HCT116 (cell line): ENCODE results near the gene CAPS. TPM values are rescaled to one million over a fixed set of nuclear protein-coding genes. Genes with fewer than 3 reads are reported as not detected.

Source experiments
- ATAC-seq: fragments of 200-7000 bp; cut with Tn5 transposase; 2 replicates; pipeline ENCODE4 v1.9.1; 2020; ENCODE audit warnings: mild to moderate bottlenecking, moderate library complexity
- BruUV-seq: library from RNA; stranded (reverse); fragments of 400-500 nt; replicated peaks from 2 replicates; lab custom pipeline; 2021; lab: Mats Ljungman, UMichigan
- CTCF ChIA-PET: fragments of 300-600 bp; sonication (Branson Sonifier 250); formaldehyde crosslinking; loops from one replicate; lab custom pipeline; 2021; ENCODE audit warnings: antibody characterized with exemption; lab: Charles Lee
- POLR2A ChIA-PET: fragments of 300-600, 350-600 bp; sonication (Branson Sonifier 250); formaldehyde crosslinking; loops from one replicate; lab custom pipeline; 2021; ENCODE audit warnings: antibody characterized with exemption; lab: Charles Lee
- RAD21 ChIA-PET, 2 experiments: fragments of 300-600 bp; sonication (Branson Sonifier 250); formaldehyde crosslinking; loops; one replicate each; lab custom pipeline; 2023; ENCODE audit warnings: low total read pairs in 2 of 2; ENCODE audit not compliant: uncharacterized antibody in 2 of 2, unreplicated experiment in 2 of 2, low non-redundant PET in 1 of 2; lab: Charles Lee
- DNase-seq: peaks from one replicate; pipeline ENCODE4 v3.0.0-alpha.2; 2010; ENCODE audit warnings: low read depth, low spot score
- H2AFZ ChIP-seq: fragments of 200-600 bp; shearing (Covaris generic), sonication (generic); 2 replicates; pipeline ENCODE4 v1.6.1; 2017; ENCODE audit warnings: low read depth, mixed run types, mixed read lengths, antibody characterized with exemption, low read length; ENCODE audit not compliant: poor library complexity, severe bottlenecking
- H3K27ac ChIP-seq: 2 replicates; pipeline ENCODE4 v1.5.1; 2012; ENCODE audit warnings: low read depth, low read length
- H3K27me3 ChIP-seq: fragments of 200-600 bp; sonication (generic); 2 replicates; pipeline ENCODE4 v1.6.1; 2016; ENCODE audit warnings: mixed run types, low read length, mixed read lengths; ENCODE audit not compliant: insufficient read depth
- H3K36me3 ChIP-seq, 2 experiments: fragments of 200-500 bp in 1 of 2; fragments of 200-600 bp in 1 of 2; sonication (Bioruptor generic) in 1 of 2; sonication (generic) in 1 of 2; 2 replicates each; pipeline versions ENCODE4 v1.5.1 to v1.6.1; 2014 to 2016; ENCODE audit warnings: low read length in 2 of 2, inconsistent platforms in 1 of 2, mixed read lengths in 1 of 2, mixed run types in 1 of 2; ENCODE audit not compliant: insufficient read depth in 2 of 2, control insufficient read depth in 1 of 2
- H3K4me1 ChIP-seq, 2 experiments: fragments of 200-600 bp in 1 of 2; sonication (generic) in 1 of 2; 2 replicates each; pipeline versions ENCODE4 v1.5.1 to v1.6.1; 2012 to 2017; ENCODE audit warnings: low read length in 2 of 2, inconsistent platforms in 1 of 2, mild to moderate bottlenecking in 1 of 2, mixed read lengths in 1 of 2, mixed run types in 1 of 2, moderate library complexity in 1 of 2; ENCODE audit not compliant: insufficient read depth in 2 of 2, control insufficient read depth in 1 of 2
- H3K4me2 ChIP-seq: fragments of 200-600 bp; sonication (generic); 2 replicates; pipeline ENCODE4 v1.6.1; 2017; ENCODE audit warnings: mixed run types, low read length, mixed read lengths
- H3K4me3 ChIP-seq, 2 experiments: fragments of 200-600 bp in 1 of 2; sonication (generic) in 1 of 2; replicated peaks in 1 of 2; 2 replicates each; pipeline ENCODE4 v1.5.1; 2011 to 2016; ENCODE audit warnings: low read length in 2 of 2, control low read depth in 1 of 2, low read depth in 1 of 2, mild to moderate bottlenecking in 1 of 2, mixed read lengths in 1 of 2, mixed run types in 1 of 2
- H3K79me2 ChIP-seq: fragments of 200-600 bp; sonication (generic); 2 replicates; pipeline ENCODE4 v1.6.1; 2017; ENCODE audit warnings: mild to moderate bottlenecking, mixed run types, low read length, moderate library complexity, mixed read lengths; ENCODE audit not compliant: insufficient read depth
- H3K9ac ChIP-seq: fragments of 200-600 bp; sonication (generic); 2 replicates; pipeline ENCODE4 v1.6.1; 2016; ENCODE audit warnings: low read length, mixed read lengths
- H3K9me2 ChIP-seq: fragments of 200-600 bp; sonication (generic), shearing (Covaris generic); 2 replicates; pipeline ENCODE4 v1.6.1; 2017; ENCODE audit warnings: mixed run types, mild to moderate bottlenecking, moderate library complexity; ENCODE audit not compliant: insufficient read depth
- H3K9me3 ChIP-seq, 2 experiments: fragments of 200-500 bp in 1 of 2; fragments of 200-600 bp in 1 of 2; sonication (Bioruptor generic) in 1 of 2; sonication (generic) in 1 of 2; 2 replicates each; pipeline ENCODE4 v1.6.1; 2014 to 2017; ENCODE audit warnings: low read length in 2 of 2, mixed read lengths in 2 of 2, inconsistent platforms in 1 of 2, low read depth in 1 of 2, mild to moderate bottlenecking in 1 of 2, mixed run types in 1 of 2, moderate library complexity in 1 of 2; ENCODE audit not compliant: control insufficient read depth in 1 of 2, insufficient read depth in 1 of 2
- H4K20me1 ChIP-seq: fragments of 200-600 bp; sonication (generic), shearing (Covaris generic); 2 replicates; pipeline ENCODE4 v1.6.1; 2017; ENCODE audit warnings: mixed run types, mild to moderate bottlenecking, moderate library complexity; ENCODE audit not compliant: insufficient read depth
- CBX3 ChIP-seq: IDR thresholded peaks from 2 replicates; pipeline ENCODE4 v1.6.1; 2012; ENCODE audit warnings: low read depth
- CEBPB ChIP-seq: IDR thresholded peaks from 2 replicates; pipeline ENCODE4 v1.6.1; 2012; ENCODE audit warnings: low read depth
- EGR1 ChIP-seq: IDR thresholded peaks from 2 replicates; pipeline ENCODE4 v1.6.1; 2012; ENCODE audit warnings: low read depth
- ELF1 ChIP-seq: IDR thresholded peaks from 2 replicates; pipeline ENCODE4 v1.6.1; 2012; ENCODE audit warnings: low read depth, borderline replicate concordance
- EZH2 ChIP-seq: fragments of 200-600 bp; sonication (generic); IDR thresholded peaks from 2 replicates; pipeline ENCODE4 v1.6.1; 2017; ENCODE audit warnings: antibody characterized with exemption, mixed run types
- EZH2phosphoT487 ChIP-seq: fragments of 200-600 bp; IDR thresholded peaks from 2 replicates; pipeline ENCODE4 v1.6.1; 2018; ENCODE audit warnings: antibody characterized with exemption, borderline replicate concordance
- FOSL1 ChIP-seq: IDR thresholded peaks from 2 replicates; pipeline ENCODE4 v1.6.1; 2012; ENCODE audit warnings: low read depth
- JUND ChIP-seq: IDR thresholded peaks from 2 replicates; pipeline ENCODE4 v1.6.1; 2012
- POLR2A ChIP-seq: IDR thresholded peaks from 2 replicates; pipeline ENCODE4 v1.7.0; 2011; ENCODE audit warnings: borderline replicate concordance; ENCODE audit not compliant: insufficient read depth, insufficient read length; ENCODE audit errors: extremely low read depth
- POLR2AphosphoS5 ChIP-seq: IDR thresholded peaks from 2 replicates; pipeline ENCODE4 v1.6.1; 2011; ENCODE audit warnings: mild to moderate bottlenecking, low read depth, low read length, moderate library complexity
- RAD21 ChIP-seq: IDR thresholded peaks from 2 replicates; pipeline ENCODE4 v1.6.1; 2012; ENCODE audit warnings: low read depth, mild to moderate bottlenecking
- SIN3A ChIP-seq: IDR thresholded peaks from 2 replicates; pipeline ENCODE4 v1.6.1; 2012; ENCODE audit warnings: low read depth
- SP1 ChIP-seq: IDR thresholded peaks from 2 replicates; pipeline ENCODE4 v1.6.1; 2012; ENCODE audit warnings: low read depth
- TCF7L2 ChIP-seq: IDR thresholded peaks from 2 replicates; pipeline ENCODE4 v1.7.0; 2011; ENCODE audit warnings: borderline replicate concordance, inconsistent platforms; ENCODE audit not compliant: insufficient read depth, insufficient read length; ENCODE audit errors: extremely low read depth
- YY1 ChIP-seq: IDR thresholded peaks from 2 replicates; pipeline ENCODE4 v1.6.1; 2011; ENCODE audit warnings: low read length, low read depth, moderate library complexity, mild to moderate bottlenecking; ENCODE audit not compliant: insufficient replicate concordance; ENCODE audit errors: extremely low read depth
- ZFX ChIP-seq: fragments of 450-650 bp; IDR thresholded peaks from 2 replicates; pipeline ENCODE4 v1.6.1; 2017
- ZNF274 ChIP-seq: fragments of 200-500 bp; sonication (Bioruptor generic); IDR thresholded peaks from 2 replicates; pipeline ENCODE4 v1.6.1; 2014; ENCODE audit warnings: mild to moderate bottlenecking, low read depth, low read length, inconsistent platforms
- intact Hi-C: fragments of 100-400 bp; cut with micrococcal nuclease; formaldehyde crosslinking; loops from 2 replicates; pipeline ENCODE4 v1.10.0; 2022
- total RNA-seq: library from RNA; stranded (reverse); gene quantifications from one replicate; pipeline ENCODE4 v1.2.1, GENCODE V29; 2021; ENCODE audit not compliant: unreplicated experiment
- TF ChIP-seq, protein P1 (sequence below): IDR thresholded peaks from 2 replicates; pipeline ENCODE4 v1.6.1; 2011; ENCODE audit warnings: mild to moderate bottlenecking, low read length, moderate library complexity; ENCODE audit not compliant: insufficient replicate concordance; ENCODE audit errors: extremely low read depth
- TF ChIP-seq, protein P2 (sequence below): IDR thresholded peaks from 2 replicates; pipeline ENCODE4 v1.6.1; 2012; ENCODE audit warnings: low read depth
- TF ChIP-seq, protein P3 (sequence below): IDR thresholded peaks from 2 replicates; pipeline ENCODE4 v1.6.1; 2012

Gene CAPS
- total RNA-seq, 1 experiment from 2014 or later, result 2.5 TPM

DNA sequence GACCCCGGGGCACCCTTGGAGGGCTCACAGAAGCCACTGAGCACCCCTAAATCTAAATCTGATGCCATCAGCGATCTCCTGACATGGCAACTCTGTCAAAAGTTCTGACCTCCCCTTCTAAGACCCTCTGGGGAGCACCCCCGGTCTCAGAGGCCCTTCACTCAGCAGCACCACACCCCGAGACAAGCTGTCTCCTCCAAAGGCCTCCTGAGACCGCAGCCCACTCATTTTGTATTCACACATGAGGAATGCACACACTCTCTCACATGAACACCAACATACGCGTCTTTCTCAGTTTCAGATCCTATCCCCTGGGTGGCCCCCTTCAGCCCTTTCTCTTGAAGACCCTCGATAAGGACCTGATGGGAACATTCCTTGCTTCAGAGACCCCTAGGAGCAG is 13.1 kb upstream of the CAPS start:
- RAD21 ChIA-PET, result no interaction called here
- Histone ChIP-seq H3K27me3 (no peaks in the 10 kb centered on the region), H3K4me1 (peaks cover 9 to 24% of the 10 kb centered on the region in 2 experiments; a peak in 3 of 4 replicates), H3K9ac (no peak overlapping the region), H3K4me2 (no peak overlapping the region), H3K9me3 (no peaks in the 10 kb centered on the region), H3K4me3 (no peak overlapping the region), H3K27ac (no peak overlapping the region), H3K9me2 (no peaks in the 10 kb centered on the region), H3K36me3 (peaks cover 5 to 7% of the 10 kb centered on the region in 2 experiments; a peak in 3 of 4 replicates), H4K20me1 (no peaks in the 10 kb centered on the region), H2AFZ (no peak overlapping the region), H3K79me2 (peaks cover 61% of the 10 kb centered on the region)
- POLR2A ChIA-PET, result no interaction called here
- TSS peak; percentile 23 for BruUV-seq
- DNase-seq (no peak), ATAC-seq (no peak)
- intact Hi-C loops, result no loop called here
- TF ChIP-seq EGR1 (no peak), ELF1 (no peak), YY1 (no peak), CEBPB (no peak), POLR2AphosphoS5 (no peak), SP1 (no peak), EZH2 (no peak), RAD21 (no peak), ZFX (no peak), CBX3 (no peak), TCF7L2 (no peak), ZNF274 (no peak), EZH2phosphoT487 (no peak), JUND (no peak), FOSL1 (no peak), POLR2A (no peak), SIN3A (no peak)
- TF ChIP-seq, protein P1, sequence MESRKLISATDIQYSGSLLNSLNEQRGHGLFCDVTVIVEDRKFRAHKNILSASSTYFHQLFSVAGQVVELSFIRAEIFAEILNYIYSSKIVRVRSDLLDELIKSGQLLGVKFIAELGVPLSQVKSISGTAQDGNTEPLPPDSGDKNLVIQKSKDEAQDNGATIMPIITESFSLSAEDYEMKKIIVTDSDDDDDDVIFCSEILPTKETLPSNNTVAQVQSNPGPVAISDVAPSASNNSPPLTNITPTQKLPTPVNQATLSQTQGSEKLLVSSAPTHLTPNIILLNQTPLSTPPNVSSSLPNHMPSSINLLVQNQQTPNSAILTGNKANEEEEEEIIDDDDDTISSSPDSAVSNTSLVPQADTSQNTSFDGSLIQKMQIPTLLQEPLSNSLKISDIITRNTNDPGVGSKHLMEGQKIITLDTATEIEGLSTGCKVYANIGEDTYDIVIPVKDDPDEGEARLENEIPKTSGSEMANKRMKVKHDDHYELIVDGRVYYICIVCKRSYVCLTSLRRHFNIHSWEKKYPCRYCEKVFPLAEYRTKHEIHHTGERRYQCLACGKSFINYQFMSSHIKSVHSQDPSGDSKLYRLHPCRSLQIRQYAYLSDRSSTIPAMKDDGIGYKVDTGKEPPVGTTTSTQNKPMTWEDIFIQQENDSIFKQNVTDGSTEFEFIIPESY, result no peak
- TF ChIP-seq, protein P2, sequence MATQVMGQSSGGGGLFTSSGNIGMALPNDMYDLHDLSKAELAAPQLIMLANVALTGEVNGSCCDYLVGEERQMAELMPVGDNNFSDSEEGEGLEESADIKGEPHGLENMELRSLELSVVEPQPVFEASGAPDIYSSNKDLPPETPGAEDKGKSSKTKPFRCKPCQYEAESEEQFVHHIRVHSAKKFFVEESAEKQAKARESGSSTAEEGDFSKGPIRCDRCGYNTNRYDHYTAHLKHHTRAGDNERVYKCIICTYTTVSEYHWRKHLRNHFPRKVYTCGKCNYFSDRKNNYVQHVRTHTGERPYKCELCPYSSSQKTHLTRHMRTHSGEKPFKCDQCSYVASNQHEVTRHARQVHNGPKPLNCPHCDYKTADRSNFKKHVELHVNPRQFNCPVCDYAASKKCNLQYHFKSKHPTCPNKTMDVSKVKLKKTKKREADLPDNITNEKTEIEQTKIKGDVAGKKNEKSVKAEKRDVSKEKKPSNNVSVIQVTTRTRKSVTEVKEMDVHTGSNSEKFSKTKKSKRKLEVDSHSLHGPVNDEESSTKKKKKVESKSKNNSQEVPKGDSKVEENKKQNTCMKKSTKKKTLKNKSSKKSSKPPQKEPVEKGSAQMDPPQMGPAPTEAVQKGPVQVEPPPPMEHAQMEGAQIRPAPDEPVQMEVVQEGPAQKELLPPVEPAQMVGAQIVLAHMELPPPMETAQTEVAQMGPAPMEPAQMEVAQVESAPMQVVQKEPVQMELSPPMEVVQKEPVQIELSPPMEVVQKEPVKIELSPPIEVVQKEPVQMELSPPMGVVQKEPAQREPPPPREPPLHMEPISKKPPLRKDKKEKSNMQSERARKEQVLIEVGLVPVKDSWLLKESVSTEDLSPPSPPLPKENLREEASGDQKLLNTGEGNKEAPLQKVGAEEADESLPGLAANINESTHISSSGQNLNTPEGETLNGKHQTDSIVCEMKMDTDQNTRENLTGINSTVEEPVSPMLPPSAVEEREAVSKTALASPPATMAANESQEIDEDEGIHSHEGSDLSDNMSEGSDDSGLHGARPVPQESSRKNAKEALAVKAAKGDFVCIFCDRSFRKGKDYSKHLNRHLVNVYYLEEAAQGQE, result no peak
- TF ChIP-seq, protein P3, sequence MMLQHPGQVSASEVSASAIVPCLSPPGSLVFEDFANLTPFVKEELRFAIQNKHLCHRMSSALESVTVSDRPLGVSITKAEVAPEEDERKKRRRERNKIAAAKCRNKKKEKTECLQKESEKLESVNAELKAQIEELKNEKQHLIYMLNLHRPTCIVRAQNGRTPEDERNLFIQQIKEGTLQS, result no peak
- CTCF ChIA-PET, result interaction anchor here (3.3 kb wide), 1 partner anchor 97 kb away, joined by 8 read pairs; no protein-coding TSS in a partner anchor
